ENCODE measurements around the gene KCTD1. TPM values are rescaled to one million over a fixed set of nuclear protein-coding genes. Genes with fewer than 3 reads are reported as not detected.

The KCTD1 gene
- total and polyA plus RNA-seq, 2 of the 4 experiments (the other 2 are of a cell fraction) = 5.0 to 5.8 TPM

- H4K91ac ChIP-seq (ENCODE audit: insufficient read depth, low read depth, low read length) = no peak overlapping the region
- in situ Hi-C loops (cut with MboI; ENCODE audit: low sequenced_read_pairs) (no loop called here), dilution Hi-C loops (cut with HindIII; ENCODE audit: low sequenced_read_pairs, unreplicated experiment) (no loop called here), intact Hi-C loops (cut with micrococcal nuclease) (no loop called here)
- H4K20me1 ChIP-seq (ENCODE audit: insufficient read depth, low read length) = no peaks in the 10 kb centered on the region
- H3K56ac ChIP-seq (ENCODE audit: extremely low read depth, insufficient read depth, low read length) = no peak overlapping the region
- no TSS peak for BruUV-seq (replicated peaks)
- 88% methylated on average over 1 of the region's 3 CpGs; no CpG with 5 or more reads in 1 of the 2 experiments for WGBS, 2 experiments (ENCODE audit: extremely low coverage in 2 of 2, insufficient read length in 1 of 2)
- no peaks in the 10 kb centered on the region for H3K9me1 ChIP-seq (ENCODE audit: insufficient read depth, low read length)
- TF ChIP-seq SMC3 (IDR thresholded peaks at IDR 0.05; ENCODE audit: low read depth, low read length) (no peak), RAD21 (IDR thresholded peaks at IDR 0.05; ENCODE audit: low read length) (no peak), MXI1 (IDR thresholded peaks at IDR 0.05; ENCODE audit: borderline replicate concordance, low read depth, low read length) (no peak), NFE2L2 (IDR thresholded peaks at IDR 0.05; ENCODE audit: low read depth, low read length) (no peak), RCOR1 (IDR thresholded peaks at IDR 0.05; ENCODE audit: insufficient replicate concordance, low read length) (no peak), POLR2A (IDR thresholded peaks at IDR 0.05; ENCODE audit: low read depth, low read length) (no peak), MAZ (IDR thresholded peaks at IDR 0.05; ENCODE audit: borderline replicate concordance, low read depth, low read length) (no peak), CTCF (conservative IDR thresholded peaks at IDR 0.05; ENCODE audit: low read depth, low read length) (no peak), BHLHE40 (IDR thresholded peaks at IDR 0.05; ENCODE audit: low read depth, low read length) (no peak), MAFK (IDR thresholded peaks at IDR 0.05; ENCODE audit: low read depth, low read length) (no peak), CHD1 (IDR thresholded peaks at IDR 0.05; ENCODE audit: low read depth, low read length) (no peak), RFX5 (IDR thresholded peaks at IDR 0.05; ENCODE audit: low read depth, low read length) (no peak), CEBPB (IDR thresholded peaks at IDR 0.05; ENCODE audit: low read depth, low read length) (no peak), FOS (IDR thresholded peaks at IDR 0.05; ENCODE audit: low read depth, low read length) (no peak)
- TF ChIP-seq, protein P1, sequence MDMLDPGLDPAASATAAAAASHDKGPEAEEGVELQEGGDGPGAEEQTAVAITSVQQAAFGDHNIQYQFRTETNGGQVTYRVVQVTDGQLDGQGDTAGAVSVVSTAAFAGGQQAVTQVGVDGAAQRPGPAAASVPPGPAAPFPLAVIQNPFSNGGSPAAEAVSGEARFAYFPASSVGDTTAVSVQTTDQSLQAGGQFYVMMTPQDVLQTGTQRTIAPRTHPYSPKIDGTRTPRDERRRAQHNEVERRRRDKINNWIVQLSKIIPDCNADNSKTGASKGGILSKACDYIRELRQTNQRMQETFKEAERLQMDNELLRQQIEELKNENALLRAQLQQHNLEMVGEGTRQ (IDR thresholded peaks at IDR 0.05; ENCODE audit: low read depth, low read length) = no peak
- TF ChIP-seq, protein P2, sequence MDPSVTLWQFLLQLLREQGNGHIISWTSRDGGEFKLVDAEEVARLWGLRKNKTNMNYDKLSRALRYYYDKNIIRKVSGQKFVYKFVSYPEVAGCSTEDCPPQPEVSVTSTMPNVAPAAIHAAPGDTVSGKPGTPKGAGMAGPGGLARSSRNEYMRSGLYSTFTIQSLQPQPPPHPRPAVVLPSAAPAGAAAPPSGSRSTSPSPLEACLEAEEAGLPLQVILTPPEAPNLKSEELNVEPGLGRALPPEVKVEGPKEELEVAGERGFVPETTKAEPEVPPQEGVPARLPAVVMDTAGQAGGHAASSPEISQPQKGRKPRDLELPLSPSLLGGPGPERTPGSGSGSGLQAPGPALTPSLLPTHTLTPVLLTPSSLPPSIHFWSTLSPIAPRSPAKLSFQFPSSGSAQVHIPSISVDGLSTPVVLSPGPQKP (IDR thresholded peaks at IDR 0.05; ENCODE audit: borderline replicate concordance, low read depth, low read length) = no peak
- H2BK15ac ChIP-seq (ENCODE audit: low read depth, low read length) = no peak overlapping the region
- H2AK9ac ChIP-seq (replicated peaks; ENCODE audit: low read depth, low read length, poor library complexity) = no peak overlapping the region
- no peak for DNase-seq
- H3K36me3 ChIP-seq (ENCODE audit: control insufficient read depth, insufficient read depth, low read length) = no peaks in the 10 kb centered on the region
- H3K79me1 ChIP-seq (ENCODE audit: low read depth in 1 of 2, low read length in 2 of 2) = peaks cover 0 to 5% of the 10 kb centered on the region in 2 experiments; a peak in 2 of 4 replicates
- ATAC-seq (ENCODE audit: low read depth) = no peak
- no peak overlapping the region for H3K18ac ChIP-seq (ENCODE audit: low read depth, low read length)
- H3K27me3 ChIP-seq (ENCODE audit: control insufficient read depth, insufficient read depth, low read length) = no peaks in the 10 kb centered on the region
- H3K4ac ChIP-seq (ENCODE audit: low read depth, low read length) = no peak overlapping the region
- H2BK120ac ChIP-seq (ENCODE audit: low read depth, low read length) = no peak overlapping the region
- ChIA-PET CTCF (interaction anchor here (1.1 kb wide), 1 partner anchor 36 kb away, joined by 3 read pairs; no protein-coding TSS in a partner anchor), POLR2A (ENCODE audit: unreplicated experiment) (no interaction called here)
- H2AFZ ChIP-seq (replicated peaks; ENCODE audit: low read length, poor library complexity) = no peak overlapping the region
- no peak overlapping the region for H3K4me3 ChIP-seq (ENCODE audit: insufficient read depth, low read depth, low read length)
- no peak overlapping the region for H4K8ac ChIP-seq (ENCODE audit: low read depth in 2 of 2, low read length in 2 of 2)
- no peak overlapping the region for H3K27ac ChIP-seq (ENCODE audit: insufficient read depth, low read length)
- no peak overlapping the region for H3K4me2 ChIP-seq (ENCODE audit: low read depth, low read length)
- peaks cover 4% of the 10 kb centered on the region; the same call in 1 of the 2 replicates for H3K4me1 ChIP-seq (ENCODE audit: control insufficient read depth, insufficient read depth, low read length)
- no peak overlapping the region for H3K9ac ChIP-seq (ENCODE audit: low read depth, low read length)
- no peak overlapping the region for H2BK20ac ChIP-seq (ENCODE audit: low read depth, low read length)
- H2AK5ac ChIP-seq (ENCODE audit: low read depth, low read length) = no peak overlapping the region
- no peak overlapping the region for H2BK5ac ChIP-seq (ENCODE audit: low read depth, low read length, poor library complexity, severe bottlenecking)
- H3K23ac ChIP-seq (ENCODE audit: low read depth, low read length) = no peak overlapping the region
- no peak overlapping the region for H4K5ac ChIP-seq (ENCODE audit: low read depth, low read length)
- H3K9me3 ChIP-seq (ENCODE audit: control insufficient read depth, insufficient read depth, low read length) = no peaks in the 10 kb centered on the region
- H3K14ac ChIP-seq (replicated peaks; ENCODE audit: low read depth, low read length) = no peak overlapping the region
These were observed 27.4 kb downstream of the KCTD1 start for GRCh38 chr18:26520974-26521373.
